Skin epidermis (tissue), 12 donors: ENCODE data around the gene SLC12A7.
"Not testable (repeated sequence)": the region's sequence is repeated elsewhere in the genome, so short reads cannot be mapped to it uniquely, and the experiment has no call there.

ENCODE experiments used
- H3K27ac ChIP-seq, 21 experiments: fragments of 200-600 bp; sonication (generic) in 11 of 21; one replicate each; pipeline ENCODE4 v1.5.0; 2020; ENCODE audit warnings: mild to moderate bottlenecking in 3 of 21, inconsistent platforms in 2 of 21, moderate library complexity in 2 of 21
- H3K4me3 ChIP-seq, 7 experiments: fragments of 200-600 bp; sonication (generic) in 2 of 7; one replicate each; pipeline ENCODE4 v1.5.0; 2020; ENCODE audit warnings: inconsistent platforms in 2 of 7, mild to moderate bottlenecking in 2 of 7, moderate library complexity in 1 of 7

The SLC12A7 gene

DNA sequence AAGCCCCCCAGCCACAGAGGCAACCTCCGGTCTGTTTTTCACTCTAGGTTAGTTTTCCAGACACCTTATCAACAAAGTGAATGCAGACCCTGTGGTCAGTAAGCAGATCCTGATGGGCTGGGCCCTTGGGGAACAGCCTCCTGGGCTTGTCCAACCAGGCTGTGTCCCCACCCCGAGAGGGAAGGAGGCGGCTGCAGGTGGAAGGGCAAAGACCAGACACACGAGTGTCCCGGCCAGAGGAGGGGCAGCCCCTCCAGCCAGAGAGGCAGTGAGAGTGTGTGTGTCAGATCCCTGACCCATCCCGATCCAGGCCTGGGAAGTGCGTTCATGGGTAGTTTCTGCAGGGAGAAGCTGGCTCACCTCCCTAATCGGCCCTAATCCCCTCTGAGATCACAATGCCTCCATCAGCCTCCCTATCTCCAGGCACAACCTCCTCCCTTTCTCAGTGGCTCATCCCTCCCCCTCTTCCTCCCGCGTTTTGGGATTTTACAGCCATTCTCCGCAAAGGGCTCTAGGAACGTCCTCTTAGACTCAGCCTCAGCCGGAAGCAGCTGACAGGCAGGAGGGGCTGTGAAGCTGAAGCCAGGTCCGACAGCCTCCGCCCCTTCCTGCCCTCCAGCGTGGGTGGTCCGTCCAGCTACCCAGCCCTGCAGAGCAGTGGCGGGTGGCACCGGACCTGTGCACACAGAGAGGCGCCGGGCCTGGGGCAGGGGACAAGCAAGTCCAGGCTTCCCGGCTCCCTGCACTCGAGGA is 9.7 kb downstream of the SLC12A7 start:
- no peak overlapping the region for H3K4me3 ChIP-seq
- peak overlapping the region in 6 of 21 experiments; percentile 4 to 83 (median 54) for H3K27ac ChIP-seq

DNA sequence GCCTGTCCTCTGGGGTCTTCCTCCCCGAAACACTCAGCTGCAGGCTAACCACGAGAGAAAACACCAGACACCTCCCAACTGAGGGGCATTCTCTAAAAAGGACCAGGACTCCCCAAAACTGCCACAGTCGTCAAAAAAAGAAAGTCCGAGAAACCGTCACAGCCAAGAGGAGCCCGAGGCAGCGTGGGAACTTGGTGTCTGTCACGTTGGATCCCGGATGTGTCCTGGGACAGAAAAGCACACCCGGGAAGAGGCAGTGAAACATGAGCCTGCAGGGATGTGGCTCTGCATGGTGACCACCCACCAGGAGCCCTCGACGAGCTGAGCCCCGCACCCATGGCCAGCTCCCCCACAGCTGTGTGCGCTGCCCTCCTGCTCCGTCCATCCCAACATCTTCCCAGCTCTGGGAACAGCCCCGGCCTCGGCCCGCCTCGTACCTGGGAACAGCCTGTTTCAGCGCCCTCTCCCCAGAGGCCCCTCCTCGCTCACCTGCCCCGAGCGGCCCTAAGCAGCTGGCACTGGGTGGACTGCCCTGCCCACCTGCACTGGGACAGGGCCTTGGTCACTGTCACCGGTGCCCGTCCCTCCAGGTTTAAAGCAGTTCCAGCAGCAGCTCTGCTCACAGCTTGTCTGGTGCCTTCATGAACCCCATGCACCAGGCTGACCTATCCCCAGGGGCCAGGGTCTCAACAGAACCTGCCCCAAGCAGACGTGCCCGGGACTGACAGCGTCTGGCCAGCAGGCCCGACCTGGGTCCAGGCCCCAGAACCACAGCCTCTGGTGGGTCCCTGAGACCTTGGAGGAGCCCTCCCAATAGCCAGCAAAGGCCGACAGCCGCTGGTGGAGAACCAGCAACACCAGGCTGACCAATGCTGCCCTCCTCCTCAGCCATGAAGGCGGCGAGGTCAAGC is 10.9 kb downstream of the SLC12A7 start:
- no peak overlapping the region for H3K27ac ChIP-seq
- H3K4me3 ChIP-seq, result no peak overlapping the region

DNA sequence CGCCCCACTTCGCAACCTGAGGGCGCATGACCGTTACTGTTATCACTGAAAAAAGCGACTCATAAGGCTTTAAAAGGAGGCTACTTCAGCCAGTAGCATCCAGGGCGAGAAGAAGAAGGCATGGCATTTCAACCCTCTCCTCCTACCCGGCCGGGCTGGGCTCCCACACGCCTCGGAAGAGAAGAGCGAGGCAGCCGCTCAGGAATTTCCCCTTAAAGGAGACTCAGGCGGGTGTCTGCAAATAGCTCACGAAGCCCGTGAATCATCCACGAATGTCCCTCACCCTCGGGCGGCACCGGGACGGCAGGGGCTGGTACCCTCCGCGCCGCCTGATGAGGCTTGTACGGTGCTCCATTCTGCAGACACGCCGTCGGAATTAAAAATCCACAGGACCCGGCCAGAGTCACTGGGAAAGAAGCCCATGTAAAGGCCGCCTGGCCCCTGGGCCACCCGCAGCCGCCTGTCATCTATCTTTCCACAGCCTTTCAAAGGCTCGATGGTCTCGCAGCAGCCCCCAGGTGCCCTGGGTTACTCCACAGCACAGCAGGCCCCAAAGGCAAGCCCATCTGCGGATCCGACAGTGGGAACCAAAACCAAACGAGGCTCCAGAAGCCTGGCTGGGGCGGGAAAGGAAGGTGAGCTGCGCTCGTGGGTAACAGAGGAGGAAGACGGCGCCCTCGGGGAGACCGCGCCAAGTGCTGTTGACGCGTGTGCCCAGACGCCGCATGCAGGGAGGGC is 11.8 kb downstream of the SLC12A7 start:
- Histone ChIP-seq H3K27ac (no peak overlapping the region), H3K4me3 (no peak overlapping the region)

DNA sequence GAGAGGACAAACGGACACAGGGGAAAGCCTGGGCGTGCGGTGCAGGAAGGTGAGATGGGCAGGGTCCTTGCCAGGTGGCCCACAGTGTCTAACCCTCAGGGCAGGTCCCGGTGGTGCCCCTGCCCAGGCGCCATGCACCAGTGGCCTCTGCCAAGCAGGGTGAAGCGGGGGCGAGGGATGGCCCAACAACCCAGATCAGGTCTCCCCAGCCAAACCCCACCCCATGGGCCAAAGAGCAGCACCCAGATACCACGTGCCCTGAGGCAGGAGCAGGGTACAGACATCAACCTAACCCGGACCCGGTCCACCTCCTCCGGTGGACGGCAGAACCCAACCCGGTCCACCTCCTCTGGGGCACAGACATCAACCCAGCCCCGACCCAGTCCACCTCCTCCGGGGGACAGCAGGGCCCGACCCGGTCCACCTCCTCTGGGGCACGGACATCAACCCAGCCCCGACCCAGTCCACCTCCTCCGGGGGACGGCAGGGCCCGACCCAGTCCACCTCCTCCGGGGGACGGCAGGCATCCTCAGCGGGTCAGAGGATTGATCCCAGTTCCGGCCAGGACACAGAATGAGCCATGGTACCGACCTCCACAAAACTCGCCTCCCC is 12.8 kb downstream of the SLC12A7 start:
- Histone ChIP-seq H3K4me3 (no peak overlapping the region), H3K27ac (no peak overlapping the region)

DNA sequence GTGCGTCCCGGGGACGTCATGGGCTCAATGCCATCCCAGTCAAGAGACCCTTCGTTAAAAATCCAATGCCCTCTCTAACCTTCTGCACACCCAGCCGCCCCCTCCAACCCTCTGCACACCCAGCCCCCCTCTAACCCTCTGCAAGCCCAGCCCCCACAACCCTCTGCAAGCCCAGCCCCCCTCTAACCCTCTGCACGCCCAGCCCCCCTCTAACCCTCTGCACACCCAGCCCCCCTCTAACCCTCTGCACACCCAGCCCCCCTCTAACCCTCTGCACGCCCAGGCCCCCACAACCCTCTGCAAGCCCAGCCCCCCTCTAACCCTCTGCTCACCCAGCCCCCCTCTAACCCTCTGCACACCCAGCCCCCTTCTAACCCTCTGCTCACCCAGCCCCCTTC is 13.9 kb downstream of the SLC12A7 start:
- not testable (repeated sequence) for H3K4me3 ChIP-seq, H3K27ac ChIP-seq

DNA sequence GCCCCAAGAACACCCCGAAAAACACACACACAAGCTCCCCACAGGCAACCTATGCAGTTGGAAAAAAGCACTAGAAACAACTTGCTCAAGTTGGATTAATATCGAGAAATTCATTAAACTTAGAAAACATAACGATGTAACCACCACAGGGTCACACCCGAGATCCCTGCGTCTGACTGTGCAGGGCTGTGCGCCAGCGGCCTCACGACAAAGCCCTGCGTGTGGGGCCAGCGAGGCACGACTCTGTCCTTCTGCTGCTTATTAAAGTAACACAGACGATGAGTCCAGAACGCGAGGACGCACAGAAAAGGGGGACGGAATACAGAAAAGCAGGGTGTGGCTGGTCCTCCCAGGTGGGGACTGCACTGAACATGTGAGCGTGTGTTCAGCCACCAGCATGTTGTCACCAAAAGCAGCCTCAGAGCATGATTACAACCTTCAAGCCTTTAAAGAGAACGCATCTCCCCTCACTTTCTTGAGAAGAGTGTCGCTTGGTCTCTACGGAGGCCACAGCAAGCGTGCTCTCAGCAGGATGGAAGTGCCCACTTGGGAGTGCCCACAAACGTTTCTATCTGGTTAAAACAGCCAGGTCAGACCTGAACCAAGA is 14.4 kb downstream of the SLC12A7 start:
- H3K4me3 ChIP-seq, result no peak overlapping the region
- no peak overlapping the region for H3K27ac ChIP-seq

DNA sequence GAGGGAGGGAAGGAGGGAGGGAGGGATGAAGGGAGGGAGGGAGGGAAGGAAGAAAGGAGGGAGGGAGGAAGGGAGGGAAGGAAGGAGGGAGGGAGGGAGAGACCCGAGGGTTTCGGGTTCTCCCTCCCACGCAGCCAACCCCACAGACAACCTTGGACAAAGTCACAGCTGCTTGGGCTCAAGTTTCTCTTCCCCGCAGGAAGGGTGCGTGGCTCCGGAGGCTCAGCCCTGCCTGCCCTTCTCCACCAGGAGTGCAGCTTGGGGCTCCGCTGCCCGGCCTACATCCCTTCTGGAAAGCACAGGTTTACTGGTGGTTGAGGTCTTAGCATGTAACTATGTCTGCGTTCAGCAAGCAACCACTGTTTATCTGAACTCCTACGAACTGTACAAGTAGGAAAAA is 15.0 kb downstream of the SLC12A7 start:
- Histone ChIP-seq H3K27ac (no peak overlapping the region), H3K4me3 (no peak overlapping the region)

DNA sequence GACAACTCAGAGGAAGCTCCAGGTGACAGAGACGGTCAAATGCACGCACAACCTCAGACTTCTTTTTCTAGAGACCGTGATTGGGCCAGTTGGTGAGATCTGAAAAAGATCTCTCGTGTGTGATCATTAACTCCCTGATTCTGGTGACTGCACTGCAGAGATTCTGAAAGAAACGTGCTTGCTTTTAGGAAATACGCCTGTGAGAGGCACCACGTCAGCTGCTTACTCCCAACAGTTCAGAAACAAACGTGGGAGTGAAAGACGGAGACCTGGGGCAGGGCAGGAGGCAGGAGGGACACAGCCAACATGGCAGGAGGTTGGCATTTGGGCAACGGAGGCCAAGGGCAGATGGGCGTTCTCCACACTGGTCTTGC is 15.9 kb downstream of the SLC12A7 start:
- Histone ChIP-seq H3K27ac (no peak overlapping the region), H3K4me3 (no peak overlapping the region)

DNA sequence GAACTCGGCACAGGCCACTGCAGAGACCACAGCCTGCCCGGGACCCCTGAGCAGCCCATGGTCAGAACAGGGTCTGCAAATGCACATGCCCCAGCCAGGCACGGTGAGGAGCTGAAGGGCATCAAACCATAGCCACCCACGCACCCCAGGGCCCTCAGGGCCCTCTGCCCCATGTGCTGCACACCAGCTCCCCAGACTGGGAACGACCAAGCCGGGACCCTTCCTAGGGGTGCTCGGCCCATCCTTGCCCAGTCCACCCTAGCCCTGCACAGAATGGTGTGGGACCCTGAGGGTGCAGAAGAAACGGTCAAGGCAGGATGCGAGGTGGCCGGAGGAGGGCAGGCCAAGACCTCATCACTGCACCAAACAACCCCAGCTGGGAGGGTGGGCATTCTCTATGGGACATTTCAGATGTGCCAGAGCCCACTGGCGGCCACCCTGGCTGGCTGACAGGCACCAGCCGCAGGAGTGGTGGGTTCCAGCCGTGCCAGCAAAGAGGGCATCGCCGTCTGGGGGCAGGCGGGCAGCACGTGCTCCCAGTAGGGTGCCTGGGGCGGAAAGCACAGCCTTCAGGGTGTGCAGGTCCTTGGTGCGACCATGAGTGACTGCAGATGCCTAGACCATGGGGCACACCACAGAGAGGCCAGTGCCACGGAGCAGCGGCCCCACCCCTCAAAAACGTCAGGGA is 16.4 kb downstream of the SLC12A7 start:
- Histone ChIP-seq H3K27ac (no peak overlapping the region), H3K4me3 (no peak overlapping the region)

DNA sequence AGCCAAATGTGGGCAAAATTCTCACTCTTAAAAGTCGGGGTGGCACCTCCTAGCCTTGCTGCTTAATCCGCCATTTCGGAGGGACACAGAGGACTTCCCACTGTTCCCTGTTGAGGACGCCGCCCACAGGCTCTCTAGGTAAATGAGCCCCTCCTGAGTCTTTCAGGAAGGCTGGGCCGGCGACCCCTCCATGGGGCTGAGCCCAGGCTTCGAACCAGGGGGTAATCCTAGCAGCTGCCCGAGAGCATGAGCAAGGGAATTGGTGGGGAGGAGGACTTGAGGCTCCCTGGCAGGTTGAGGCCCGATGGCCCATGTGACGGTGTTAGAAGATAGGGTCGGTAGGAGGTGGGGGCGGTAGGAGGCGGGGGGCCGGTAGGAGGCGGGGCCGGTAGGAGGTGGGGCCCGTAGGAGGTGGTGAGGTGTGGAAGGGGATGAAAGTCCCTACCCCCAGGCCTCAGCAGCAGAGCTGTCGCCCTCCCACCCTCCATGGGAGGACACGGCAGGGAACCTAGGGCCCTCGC is 17.1 kb downstream of the SLC12A7 start:
- Histone ChIP-seq H3K4me3 (no peak overlapping the region), H3K27ac (no peak overlapping the region)

DNA sequence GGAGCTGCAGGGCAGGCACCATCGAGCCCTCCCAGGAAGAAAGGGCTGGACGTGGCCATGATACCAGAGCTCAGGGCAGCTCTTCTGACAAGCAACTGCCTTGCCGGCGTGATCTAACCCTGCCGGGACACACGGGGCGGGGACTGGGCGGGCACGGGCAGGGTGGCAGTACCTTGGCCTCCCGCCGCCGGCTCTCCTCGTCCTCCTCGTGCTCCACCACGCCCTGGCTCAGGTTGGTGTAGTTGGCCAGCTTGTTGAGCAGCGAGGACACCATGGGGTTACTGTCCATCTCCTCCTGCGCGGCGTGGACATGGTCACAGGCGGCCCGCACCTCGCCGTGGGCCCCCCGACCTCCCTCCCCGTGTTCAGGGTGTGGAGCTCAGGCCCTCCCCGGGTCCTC is 18.5 kb downstream of the SLC12A7 start:
- no peak overlapping the region for H3K4me3 ChIP-seq
- H3K27ac ChIP-seq, result no peak overlapping the region

DNA sequence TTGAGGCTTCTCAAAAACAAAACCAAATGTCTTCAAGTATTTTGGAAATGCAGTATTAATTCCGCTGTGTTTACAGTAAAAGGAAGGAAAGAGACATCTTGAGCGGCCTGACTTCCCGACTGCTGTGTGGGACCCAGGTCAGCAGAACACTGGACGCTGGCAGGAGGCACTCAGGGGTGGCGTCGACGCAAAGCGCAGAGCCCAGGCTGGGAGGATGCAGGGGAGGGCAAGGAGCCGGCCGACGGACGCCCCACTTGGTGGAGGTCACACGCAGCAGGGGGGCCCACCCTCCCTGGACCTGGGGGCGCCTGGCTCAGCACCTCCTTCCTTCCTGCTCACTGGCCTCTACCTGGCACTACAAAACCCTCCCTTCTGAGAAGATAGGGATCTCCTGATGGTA is 19.7 kb downstream of the SLC12A7 start:
- no peak overlapping the region for H3K4me3 ChIP-seq
- no peak overlapping the region for H3K27ac ChIP-seq

DNA sequence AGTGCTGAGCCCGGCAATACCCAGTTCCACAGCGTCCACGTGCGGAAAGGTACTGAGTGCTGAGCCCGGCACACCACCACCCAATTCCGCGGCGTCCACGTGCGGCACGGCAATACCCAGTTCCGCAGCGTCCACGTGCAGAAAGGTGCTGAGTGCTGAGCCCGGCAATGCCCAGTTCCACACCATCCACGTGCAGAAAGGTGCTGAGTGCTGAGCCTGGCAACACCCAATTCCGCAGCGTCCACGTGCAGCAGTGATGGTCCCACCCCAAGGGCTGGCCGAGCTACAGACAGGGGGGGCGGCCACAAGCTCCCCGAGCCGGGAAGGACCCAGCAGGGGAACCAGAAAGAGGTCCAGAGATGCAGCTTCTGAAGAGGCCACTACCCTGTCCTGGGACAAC is 20.2 kb downstream of the SLC12A7 start:
- Histone ChIP-seq H3K27ac (no peak overlapping the region), H3K4me3 (no peak overlapping the region)

DNA sequence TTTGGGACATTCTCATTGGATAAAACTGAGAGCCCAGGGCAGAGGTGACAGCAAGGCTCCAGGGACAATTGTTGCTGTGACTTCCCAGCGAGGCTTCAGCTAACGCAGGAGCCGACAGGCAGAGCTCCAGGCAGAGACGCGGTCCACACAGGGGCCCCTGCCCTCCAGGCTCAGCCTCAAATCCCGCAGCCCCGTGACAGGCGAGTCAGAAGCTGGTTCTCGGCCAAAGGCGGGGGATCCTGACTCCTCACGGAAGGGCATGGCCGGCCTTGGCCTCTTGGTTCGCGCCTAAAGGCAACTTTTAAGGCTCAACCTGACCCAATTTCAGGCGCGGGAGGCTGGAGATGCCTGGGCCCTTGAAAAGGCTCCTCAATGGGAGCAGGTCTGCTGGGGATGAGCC is 21.3 kb downstream of the SLC12A7 start:
- no peak overlapping the region for H3K4me3 ChIP-seq
- peak overlapping the region in 2 of 21 experiments; percentile 28 to 31 for H3K27ac ChIP-seq

DNA sequence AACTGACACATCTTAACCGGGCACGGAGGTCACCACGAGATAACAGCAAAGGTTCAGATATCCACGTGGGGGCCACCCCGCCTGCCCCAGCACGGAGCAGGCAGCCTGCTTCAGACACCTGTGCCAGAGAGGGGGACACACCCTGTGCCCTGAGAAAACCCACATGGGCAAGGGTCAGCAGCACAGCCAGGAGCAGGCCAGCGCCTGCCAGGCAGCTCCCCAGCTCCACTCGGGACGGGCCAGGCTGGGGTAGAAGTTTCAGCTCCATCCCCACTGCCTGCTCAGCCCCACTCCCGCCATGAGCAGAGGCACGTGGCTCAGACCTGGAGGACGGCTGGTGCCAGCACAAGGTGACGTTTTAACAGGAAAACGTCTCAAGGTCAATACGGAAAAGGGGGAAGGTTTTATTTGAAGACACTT is 22.2 kb downstream of the SLC12A7 start:
- H3K4me3 ChIP-seq, result no peak overlapping the region
- peak overlapping the region in 1 of 21 experiments; percentile 31 for H3K27ac ChIP-seq

DNA sequence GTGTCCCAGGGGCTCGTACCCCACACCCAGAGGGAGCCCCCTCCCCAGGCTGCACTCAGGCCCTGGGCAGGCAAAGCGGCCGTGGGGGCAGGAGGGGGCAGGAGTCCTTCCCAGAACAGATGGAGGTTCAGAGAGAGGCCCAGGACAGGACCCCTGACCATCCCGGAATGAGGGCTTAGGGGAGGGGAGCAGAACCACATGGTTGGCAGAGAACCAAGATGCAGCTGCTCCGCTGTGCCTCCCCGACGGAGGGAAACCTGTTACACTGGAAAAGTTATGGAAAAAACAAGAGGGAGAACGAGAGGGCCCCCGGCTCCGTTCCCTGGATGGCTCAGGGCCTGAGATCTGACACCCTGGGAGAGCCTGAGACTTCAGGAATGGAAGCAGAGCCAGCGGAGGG is 22.7 kb downstream of the SLC12A7 start:
- Histone ChIP-seq H3K4me3 (no peak overlapping the region), H3K27ac (no peak overlapping the region)

DNA sequence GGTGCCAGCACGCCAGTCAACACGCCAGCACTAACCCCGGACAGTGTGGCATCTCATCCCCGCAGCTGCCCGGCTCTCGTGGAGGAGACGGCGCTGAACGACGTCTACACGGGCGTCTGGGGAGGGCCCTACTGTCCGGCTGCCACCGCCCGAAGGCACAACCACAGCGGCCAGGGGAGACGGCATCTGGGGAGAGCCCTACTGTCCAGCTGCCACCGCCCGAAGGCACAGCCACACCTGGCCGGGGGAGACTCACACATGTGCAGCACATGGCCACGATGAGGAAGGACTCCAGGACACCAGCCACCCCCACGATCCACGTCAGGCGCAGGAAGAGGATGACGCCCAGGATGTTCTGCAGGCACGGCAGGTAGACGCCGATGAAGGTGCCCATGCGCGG is 23.1 kb downstream of the SLC12A7 start:
- no peak overlapping the region for H3K4me3 ChIP-seq
- no peak overlapping the region for H3K27ac ChIP-seq

DNA sequence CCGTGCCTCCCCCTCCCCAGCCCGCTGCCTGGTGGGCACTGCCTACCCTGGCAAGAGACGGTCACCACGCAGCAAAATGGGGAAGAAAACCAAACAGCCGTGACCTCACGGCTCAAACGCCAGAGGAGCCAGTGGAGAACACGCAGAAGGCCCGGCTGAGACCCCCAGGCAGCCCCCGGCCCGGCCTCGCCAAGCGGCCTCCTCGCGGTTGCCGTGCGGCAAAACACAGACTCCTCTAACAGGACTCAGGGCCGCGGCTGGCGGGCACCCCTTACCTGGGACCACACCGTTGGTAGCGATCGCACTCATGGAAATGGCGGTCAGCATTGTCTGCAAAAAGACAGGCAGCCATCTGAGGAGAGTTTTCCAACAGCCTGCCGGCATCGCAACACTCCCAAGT is 23.8 kb downstream of the SLC12A7 start:
- H3K4me3 ChIP-seq, result no peak overlapping the region
- H3K27ac ChIP-seq, result no peak overlapping the region

DNA sequence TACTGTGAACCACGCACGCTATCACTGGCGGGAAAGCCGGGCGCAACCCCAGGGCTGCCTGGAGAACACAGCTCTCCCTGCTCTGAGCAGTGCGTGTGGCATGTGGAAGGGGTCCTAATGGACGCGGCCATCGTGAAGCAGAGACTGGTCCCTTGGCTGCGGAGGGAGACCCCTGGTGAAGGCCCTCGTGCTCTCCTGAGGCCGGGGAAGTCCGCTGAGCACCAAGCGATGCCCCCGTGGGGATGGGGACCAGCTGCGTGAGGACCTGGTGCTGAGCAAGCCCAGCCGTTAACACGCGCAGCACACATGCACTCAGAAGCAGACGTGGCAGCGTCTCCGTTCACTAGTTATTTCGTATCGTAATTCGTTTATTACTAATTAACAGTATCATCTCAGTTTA is 24.4 kb downstream of the SLC12A7 start:
- Histone ChIP-seq H3K27ac (no peak overlapping the region), H3K4me3 (no peak overlapping the region)
